Spleen (tissue), 7 donors: ENCODE results near the gene PHLPP2.
A peak's percentile ranks its signal among the peaks of the same experiment; 100 is the strongest.

ENCODE experiments used
- POLR2A ChIP-seq, 3 donors: fragments of 450-650 bp; IDR thresholded peaks; one replicate each; pipeline ENCODE4 v1.5.1; 2017; ENCODE audit warnings: antibody characterized with exemption in 3 of 3, mild to moderate bottlenecking in 1 of 3
- TF ChIP-seq, protein P1 (sequence below), 11 experiments: fragments of 200-600 bp in 7 of 11; fragments of 450-650 bp in 4 of 11; sonication (generic) in 4 of 11; IDR thresholded peaks in 8 of 11; conservative IDR thresholded peaks in 3 of 11; 1 replicate in 7 of 11; 2 replicates in 4 of 11; pipeline versions ENCODE4 v1.4.0 to v1.8.0; 2016 to 2021; ENCODE audit warnings: antibody characterized with exemption in 11 of 11, inconsistent platforms in 4 of 11, mild to moderate bottlenecking in 1 of 11
- donor health status: DM: no; HTN: no; CAD: no; lungs with moderate emphysema.
- donor health status: DM: no; HTN: no; CAD: no.
- donor health status: DM: no; HTN: no; CAD: no.

DNA sequence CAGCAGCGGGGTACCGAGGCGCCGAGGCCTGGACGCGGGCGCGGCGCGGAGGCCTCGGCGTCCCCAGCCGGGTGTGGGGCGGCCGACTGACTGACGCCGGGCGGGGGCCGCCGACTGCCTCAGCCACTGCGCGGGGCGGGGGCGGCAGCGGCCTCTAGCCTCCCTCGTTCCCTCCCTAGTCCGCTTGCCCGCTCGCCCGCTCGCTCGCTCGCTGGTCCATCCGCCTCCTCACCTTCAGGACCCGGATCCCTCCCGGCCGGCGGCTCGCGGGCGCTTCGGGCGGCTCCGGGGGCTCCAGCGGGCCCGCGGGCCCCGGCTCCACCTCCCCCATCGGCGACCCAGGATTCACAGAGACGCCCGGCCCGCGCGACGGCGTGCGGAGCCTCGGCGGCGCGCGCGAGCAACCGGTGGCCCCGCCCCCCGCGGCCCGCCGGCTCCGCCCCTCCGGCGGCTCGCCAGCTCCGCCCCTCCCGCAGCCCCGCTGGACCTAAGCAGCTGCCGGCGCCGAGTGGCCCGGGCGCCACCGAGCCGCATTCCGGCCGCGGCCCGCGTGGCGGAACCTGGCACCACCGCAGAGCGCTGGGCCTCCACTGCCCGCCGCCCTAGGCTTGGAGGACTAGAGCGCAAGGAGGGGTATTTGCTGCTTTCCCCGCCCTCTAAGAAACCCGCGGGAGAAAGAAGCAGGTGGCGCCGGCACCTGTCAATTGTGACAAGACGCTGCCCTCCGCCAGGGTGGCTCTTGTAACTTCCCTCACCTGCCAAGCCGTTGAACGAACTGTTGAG is 773 bp downstream of the PHLPP2 start:
- TF ChIP-seq, protein P1, sequence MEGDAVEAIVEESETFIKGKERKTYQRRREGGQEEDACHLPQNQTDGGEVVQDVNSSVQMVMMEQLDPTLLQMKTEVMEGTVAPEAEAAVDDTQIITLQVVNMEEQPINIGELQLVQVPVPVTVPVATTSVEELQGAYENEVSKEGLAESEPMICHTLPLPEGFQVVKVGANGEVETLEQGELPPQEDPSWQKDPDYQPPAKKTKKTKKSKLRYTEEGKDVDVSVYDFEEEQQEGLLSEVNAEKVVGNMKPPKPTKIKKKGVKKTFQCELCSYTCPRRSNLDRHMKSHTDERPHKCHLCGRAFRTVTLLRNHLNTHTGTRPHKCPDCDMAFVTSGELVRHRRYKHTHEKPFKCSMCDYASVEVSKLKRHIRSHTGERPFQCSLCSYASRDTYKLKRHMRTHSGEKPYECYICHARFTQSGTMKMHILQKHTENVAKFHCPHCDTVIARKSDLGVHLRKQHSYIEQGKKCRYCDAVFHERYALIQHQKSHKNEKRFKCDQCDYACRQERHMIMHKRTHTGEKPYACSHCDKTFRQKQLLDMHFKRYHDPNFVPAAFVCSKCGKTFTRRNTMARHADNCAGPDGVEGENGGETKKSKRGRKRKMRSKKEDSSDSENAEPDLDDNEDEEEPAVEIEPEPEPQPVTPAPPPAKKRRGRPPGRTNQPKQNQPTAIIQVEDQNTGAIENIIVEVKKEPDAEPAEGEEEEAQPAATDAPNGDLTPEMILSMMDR (IDR thresholded peaks at IDR 0.05 in 8 of 11, conservative IDR thresholded peaks at IDR 0.05 in 3 of 11), result peak in 2 of 11 experiments; percentile 27 to 34
- TF ChIP-seq POLR2A (IDR thresholded peaks at IDR 0.05), result no peak
